ENCODE data around the gene PAX5. TPM values are rescaled to one million over a fixed set of nuclear protein-coding genes. Genes with fewer than 3 reads are reported as not detected.

PAX5 gene
- total RNA-seq, 1 donor from 2014 or later = not detected

DNA sequence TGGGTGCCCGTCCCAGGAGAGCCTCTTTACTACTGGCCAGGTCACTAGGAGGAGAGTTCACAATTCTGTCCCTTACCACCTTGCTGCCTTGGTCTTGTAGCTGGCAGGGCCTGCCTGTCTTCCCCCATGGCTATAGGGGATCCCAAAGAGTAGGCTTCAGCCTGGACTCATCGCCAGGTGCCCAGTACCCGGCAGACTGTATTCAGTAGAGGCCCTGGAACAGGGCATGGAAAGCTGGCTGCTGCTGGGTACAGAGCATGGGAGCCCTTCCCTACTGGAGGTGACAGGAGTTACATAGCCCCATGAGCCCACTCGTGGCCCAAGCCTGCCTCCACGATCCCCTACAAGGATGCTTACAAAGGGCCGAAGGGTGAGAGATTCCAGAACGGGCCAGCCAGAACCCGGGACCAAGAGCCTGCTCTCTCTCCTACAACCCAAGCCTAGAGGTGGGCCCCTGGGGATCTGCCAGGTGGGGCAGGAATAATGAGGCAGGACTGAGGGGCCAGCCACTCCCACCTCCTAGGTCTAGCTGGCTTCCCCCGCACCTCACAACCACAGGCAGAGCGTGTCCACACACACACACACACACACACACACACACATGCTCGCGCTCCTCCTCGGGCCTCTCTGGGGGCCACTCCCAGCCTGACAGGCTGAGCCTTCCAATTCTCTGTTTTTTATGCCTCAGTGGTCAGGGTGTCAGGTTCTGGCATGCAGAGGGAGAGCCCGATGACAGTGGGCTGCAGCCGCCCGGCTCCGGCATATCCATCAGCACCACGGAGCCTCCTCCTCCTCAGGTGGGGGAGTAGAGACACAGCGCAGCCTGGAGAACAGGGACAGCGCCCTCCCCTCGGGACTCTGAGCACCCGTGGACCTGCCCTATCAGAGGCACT lies 186.0 kb downstream of the PAX5 start:
- Histone ChIP-seq H3K4me3 (ENCODE audit: low read length in 3 of 3) (no peak overlapping the region), H3K9ac (ENCODE audit: low read depth in 1 of 3, low read length in 3 of 3) (no peak overlapping the region), H3K4me1 (ENCODE audit: control insufficient read depth in 3 of 3, insufficient read depth in 3 of 3, low read length in 3 of 3) (no peaks in the 10 kb centered on the region), H3K9me3 (ENCODE audit: control insufficient read depth in 3 of 3, low read length in 3 of 3) (no peaks in the 10 kb centered on the region), H3K27me3 (ENCODE audit: control insufficient read depth in 3 of 3, insufficient read depth in 3 of 3, low read length in 3 of 3) (peaks cover 0 to 23% (median 13%) of the 10 kb centered on the region in 3 donors), H3K27ac (ENCODE audit: low read depth, low read length) (no peak overlapping the region), H3K36me3 (ENCODE audit: control insufficient read depth in 3 of 3, insufficient read depth in 3 of 3, low read length in 3 of 3) (no peaks in the 10 kb centered on the region)

DNA sequence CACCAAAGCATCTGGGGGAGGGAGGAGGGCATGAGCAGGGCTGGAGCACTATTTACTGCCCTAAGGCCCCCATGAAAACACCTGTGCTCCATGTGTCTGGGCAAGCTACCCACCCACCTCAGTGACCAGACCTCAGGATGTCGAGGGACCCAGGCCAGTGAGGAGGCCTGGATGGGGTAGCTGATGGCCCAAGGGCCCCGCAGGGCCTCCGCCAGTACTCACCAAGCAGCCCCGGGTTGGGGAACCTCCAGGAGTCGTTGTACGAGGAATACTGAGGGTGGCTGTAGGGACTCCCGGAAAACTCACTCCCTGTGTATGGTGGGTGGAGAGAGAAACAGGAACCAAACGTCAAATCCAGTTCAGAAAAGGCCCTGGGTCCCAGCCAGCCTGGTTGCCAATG lies 187.4 kb downstream of the PAX5 start:
- Histone ChIP-seq H3K9me3 (ENCODE audit: control insufficient read depth in 3 of 3, low read length in 3 of 3) (no peaks in the 10 kb centered on the region), H3K27ac (ENCODE audit: low read depth, low read length) (no peak overlapping the region), H3K36me3 (ENCODE audit: control insufficient read depth in 3 of 3, insufficient read depth in 3 of 3, low read length in 3 of 3) (no peaks in the 10 kb centered on the region), H3K4me1 (ENCODE audit: control insufficient read depth in 3 of 3, insufficient read depth in 3 of 3, low read length in 3 of 3) (no peaks in the 10 kb centered on the region), H3K4me3 (ENCODE audit: low read length in 3 of 3) (no peak overlapping the region), H3K9ac (ENCODE audit: low read depth in 1 of 3, low read length in 3 of 3) (no peak overlapping the region), H3K27me3 (ENCODE audit: control insufficient read depth in 3 of 3, insufficient read depth in 3 of 3, low read length in 3 of 3) (peaks cover 0 to 23% (median 21%) of the 10 kb centered on the region in 3 donors)

DNA sequence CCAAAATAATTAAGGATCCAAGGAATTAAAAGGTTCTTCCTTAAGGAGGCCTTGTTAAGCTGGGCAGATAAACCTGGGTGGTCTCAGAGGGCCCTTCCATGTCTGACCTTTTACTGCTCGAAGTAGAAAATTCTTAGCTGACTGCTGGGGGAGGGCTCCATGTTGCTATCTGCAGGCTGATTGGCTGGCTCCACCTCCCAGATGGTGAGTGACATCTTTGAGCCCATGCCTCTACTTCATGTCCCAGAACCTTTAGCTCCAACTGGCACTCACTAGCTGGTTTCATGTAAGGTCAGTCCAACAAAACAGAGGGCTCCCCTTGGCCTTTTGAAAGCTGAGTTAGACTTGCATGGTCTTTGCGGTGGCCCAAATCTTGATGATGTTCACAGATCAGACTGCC lies 188.2 kb downstream of the PAX5 start:
- no peaks in the 10 kb centered on the region for H3K4me1 ChIP-seq (ENCODE audit: control insufficient read depth in 3 of 3, insufficient read depth in 3 of 3, low read length in 3 of 3)
- H3K9ac ChIP-seq (ENCODE audit: low read depth in 1 of 3, low read length in 3 of 3) = no peak overlapping the region
- H3K36me3 ChIP-seq (ENCODE audit: control insufficient read depth in 3 of 3, insufficient read depth in 3 of 3, low read length in 3 of 3) = no peaks in the 10 kb centered on the region
- H3K27ac ChIP-seq (ENCODE audit: low read depth, low read length) = no peak overlapping the region
- no peak overlapping the region for H3K4me3 ChIP-seq (ENCODE audit: low read length in 3 of 3)
- H3K9me3 ChIP-seq (ENCODE audit: control insufficient read depth in 3 of 3, low read length in 3 of 3) = no peaks in the 10 kb centered on the region
- peaks cover 0 to 24% (median 23%) of the 10 kb centered on the region in 3 donors for H3K27me3 ChIP-seq (ENCODE audit: control insufficient read depth in 3 of 3, insufficient read depth in 3 of 3, low read length in 3 of 3)

DNA sequence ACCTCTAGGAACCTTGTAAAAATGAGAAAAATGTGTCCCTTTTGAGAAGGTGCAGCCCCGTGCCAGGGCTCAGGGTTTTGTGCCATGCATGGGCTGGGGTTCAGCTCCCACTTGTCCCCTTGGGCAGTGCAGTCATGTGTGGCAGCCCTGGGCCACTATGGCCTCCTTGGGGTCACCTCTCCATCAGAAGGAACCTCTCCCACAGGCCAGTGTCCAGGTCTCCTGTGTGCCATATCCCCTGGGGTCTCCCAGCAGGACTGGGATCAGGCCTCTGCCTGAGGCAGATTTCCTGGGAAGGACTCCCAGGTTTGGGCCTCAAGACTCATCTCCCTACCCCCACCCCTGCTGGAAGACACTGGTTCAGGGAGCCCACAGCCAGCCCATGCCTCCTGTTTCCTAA lies 189.1 kb downstream of the PAX5 start:
- Histone ChIP-seq H3K27me3 (ENCODE audit: control insufficient read depth in 3 of 3, insufficient read depth in 3 of 3, low read length in 3 of 3) (peaks cover 0 to 24% (median 23%) of the 10 kb centered on the region in 3 donors), H3K27ac (ENCODE audit: low read depth, low read length) (no peak overlapping the region), H3K36me3 (ENCODE audit: control insufficient read depth in 3 of 3, insufficient read depth in 3 of 3, low read length in 3 of 3) (no peaks in the 10 kb centered on the region), H3K9me3 (ENCODE audit: control insufficient read depth in 3 of 3, low read length in 3 of 3) (no peaks in the 10 kb centered on the region), H3K4me3 (ENCODE audit: low read length in 3 of 3) (no peak overlapping the region), H3K9ac (ENCODE audit: low read depth in 1 of 3, low read length in 3 of 3) (no peak overlapping the region), H3K4me1 (ENCODE audit: control insufficient read depth in 3 of 3, insufficient read depth in 3 of 3, low read length in 3 of 3) (no peaks in the 10 kb centered on the region)

DNA sequence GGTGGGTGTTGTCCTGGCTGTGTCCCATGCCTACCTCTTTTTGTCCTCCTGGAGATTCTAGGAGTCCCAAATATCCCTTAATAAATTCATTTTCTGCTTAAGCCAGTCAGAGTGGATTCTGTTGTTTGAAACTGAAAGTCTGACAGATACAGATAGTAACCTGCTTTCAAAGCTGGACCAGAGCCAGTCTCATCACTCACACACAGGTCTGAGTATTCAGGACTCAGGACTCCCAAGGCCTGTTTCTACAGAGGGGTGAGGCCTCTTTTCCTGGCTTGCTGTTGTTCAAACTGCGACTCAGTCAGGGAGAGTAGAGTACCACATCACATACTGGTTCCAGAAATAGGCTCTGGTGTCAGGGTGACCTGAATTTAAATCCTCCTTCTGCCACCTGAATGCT lies 190.1 kb downstream of the PAX5 start:
- Histone ChIP-seq H3K4me3 (ENCODE audit: low read length in 3 of 3) (no peak overlapping the region), H3K36me3 (ENCODE audit: control insufficient read depth in 3 of 3, insufficient read depth in 3 of 3, low read length in 3 of 3) (no peaks in the 10 kb centered on the region), H3K27ac (ENCODE audit: low read depth, low read length) (no peak overlapping the region), H3K4me1 (ENCODE audit: control insufficient read depth in 3 of 3, insufficient read depth in 3 of 3, low read length in 3 of 3) (no peaks in the 10 kb centered on the region), H3K9me3 (ENCODE audit: control insufficient read depth in 3 of 3, low read length in 3 of 3) (no peaks in the 10 kb centered on the region), H3K9ac (ENCODE audit: low read depth in 1 of 3, low read length in 3 of 3) (no peak overlapping the region), H3K27me3 (ENCODE audit: control insufficient read depth in 3 of 3, insufficient read depth in 3 of 3, low read length in 3 of 3) (peaks cover 0 to 25% (median 21%) of the 10 kb centered on the region in 3 donors)

DNA sequence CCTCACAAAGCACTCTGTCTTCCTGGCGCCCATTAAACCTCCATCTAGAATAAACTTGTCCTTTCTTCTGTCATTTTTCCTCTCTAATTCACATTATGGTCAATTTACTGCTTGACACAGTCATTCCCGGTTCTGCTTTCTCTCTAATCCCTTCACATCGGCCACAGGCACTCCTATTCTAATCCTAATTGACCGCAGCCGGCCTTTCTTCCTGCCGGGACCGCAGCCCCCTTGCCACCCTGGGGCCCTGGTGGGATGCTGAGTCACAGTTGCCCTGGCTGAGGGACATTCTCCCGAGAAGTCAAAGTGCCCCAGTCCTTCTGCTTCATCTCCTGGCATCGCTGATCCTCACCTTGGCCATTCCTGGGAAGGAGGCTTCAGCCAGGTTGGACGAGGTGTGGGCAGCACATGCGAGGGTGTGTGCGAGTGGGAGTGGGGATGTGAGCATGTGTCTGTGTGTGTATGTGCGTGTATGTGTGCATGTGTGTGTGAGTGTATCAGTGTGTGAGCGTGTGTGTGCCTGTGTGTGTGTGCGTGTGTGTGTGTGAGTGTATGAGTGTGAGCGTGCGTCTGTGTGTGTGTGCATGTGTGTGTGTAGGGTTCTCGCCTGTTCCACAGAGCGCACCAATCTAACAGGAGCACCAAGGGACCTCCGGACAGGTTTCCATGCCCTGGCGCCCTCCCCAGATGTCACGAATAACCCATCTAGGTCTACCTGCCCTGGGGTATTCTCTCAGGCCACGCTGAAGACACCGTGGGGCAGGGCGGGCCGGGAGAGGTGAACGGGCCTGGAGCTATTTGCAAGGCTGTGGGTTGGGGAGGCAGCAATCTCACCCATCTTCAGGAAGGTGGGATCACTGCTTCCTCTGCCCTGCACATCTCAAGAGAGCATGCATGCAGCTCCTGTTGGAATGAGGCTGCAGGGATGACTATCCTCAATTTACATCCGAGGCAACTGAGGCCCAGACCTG lies 191.2 kb downstream of the PAX5 start:
- Histone ChIP-seq H3K36me3 (ENCODE audit: control insufficient read depth in 3 of 3, insufficient read depth in 3 of 3, low read length in 3 of 3) (no peaks in the 10 kb centered on the region), H3K9me3 (ENCODE audit: control insufficient read depth in 3 of 3, low read length in 3 of 3) (no peaks in the 10 kb centered on the region), H3K4me1 (ENCODE audit: control insufficient read depth in 3 of 3, insufficient read depth in 3 of 3, low read length in 3 of 3) (no peaks in the 10 kb centered on the region), H3K9ac (ENCODE audit: low read depth in 1 of 3, low read length in 3 of 3) (no peak overlapping the region), H3K27me3 (ENCODE audit: control insufficient read depth in 3 of 3, insufficient read depth in 3 of 3, low read length in 3 of 3) (peaks cover 0 to 21% (median 14%) of the 10 kb centered on the region in 3 donors), H3K27ac (ENCODE audit: low read depth, low read length) (no peak overlapping the region), H3K4me3 (ENCODE audit: low read length in 3 of 3) (no peak overlapping the region)

DNA sequence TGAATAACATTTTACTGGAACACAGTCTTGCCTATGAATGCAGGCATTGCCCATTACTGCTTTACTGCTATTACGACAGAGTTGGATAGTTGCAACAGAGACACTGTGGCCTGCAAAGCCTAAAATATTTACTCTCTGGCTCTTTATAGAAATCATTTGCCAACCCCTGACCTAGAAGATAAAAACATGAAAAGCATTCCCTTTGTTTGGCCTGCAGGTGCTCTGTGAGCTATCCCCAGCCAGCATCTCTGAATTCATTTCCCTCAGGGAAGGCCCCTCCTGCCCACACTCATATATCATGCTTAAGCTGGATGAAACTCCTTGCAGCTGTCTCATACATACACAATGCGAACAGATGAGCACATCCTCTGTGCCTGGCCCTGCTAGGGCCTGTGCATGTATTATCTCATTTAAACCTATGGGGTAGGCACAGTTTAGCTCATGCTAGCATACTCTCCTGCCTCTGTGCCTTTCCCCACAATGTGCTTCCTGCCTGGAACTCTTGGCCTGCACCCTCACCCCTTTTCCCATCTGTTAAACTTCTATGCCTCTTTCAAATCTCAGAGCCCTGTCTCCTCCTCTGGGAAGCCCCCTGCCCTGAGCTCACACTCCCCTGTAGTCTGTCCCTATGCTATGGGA lies 193.1 kb downstream of the PAX5 start:
- H3K4me1 ChIP-seq (ENCODE audit: control insufficient read depth in 3 of 3, insufficient read depth in 3 of 3, low read length in 3 of 3) = no peaks in the 10 kb centered on the region
- no peaks in the 10 kb centered on the region for H3K36me3 ChIP-seq (ENCODE audit: control insufficient read depth in 3 of 3, insufficient read depth in 3 of 3, low read length in 3 of 3)
- H3K27me3 ChIP-seq (ENCODE audit: control insufficient read depth in 3 of 3, insufficient read depth in 3 of 3, low read length in 3 of 3) = peaks cover 0 to 15% (median 9%) of the 10 kb centered on the region in 3 donors
- no peak overlapping the region for H3K27ac ChIP-seq (ENCODE audit: low read depth, low read length)
- H3K4me3 ChIP-seq (ENCODE audit: low read length in 3 of 3) = no peak overlapping the region
- no peaks in the 10 kb centered on the region for H3K9me3 ChIP-seq (ENCODE audit: control insufficient read depth in 3 of 3, low read length in 3 of 3)
- H3K9ac ChIP-seq (ENCODE audit: low read depth in 1 of 3, low read length in 3 of 3) = no peak overlapping the region

DNA sequence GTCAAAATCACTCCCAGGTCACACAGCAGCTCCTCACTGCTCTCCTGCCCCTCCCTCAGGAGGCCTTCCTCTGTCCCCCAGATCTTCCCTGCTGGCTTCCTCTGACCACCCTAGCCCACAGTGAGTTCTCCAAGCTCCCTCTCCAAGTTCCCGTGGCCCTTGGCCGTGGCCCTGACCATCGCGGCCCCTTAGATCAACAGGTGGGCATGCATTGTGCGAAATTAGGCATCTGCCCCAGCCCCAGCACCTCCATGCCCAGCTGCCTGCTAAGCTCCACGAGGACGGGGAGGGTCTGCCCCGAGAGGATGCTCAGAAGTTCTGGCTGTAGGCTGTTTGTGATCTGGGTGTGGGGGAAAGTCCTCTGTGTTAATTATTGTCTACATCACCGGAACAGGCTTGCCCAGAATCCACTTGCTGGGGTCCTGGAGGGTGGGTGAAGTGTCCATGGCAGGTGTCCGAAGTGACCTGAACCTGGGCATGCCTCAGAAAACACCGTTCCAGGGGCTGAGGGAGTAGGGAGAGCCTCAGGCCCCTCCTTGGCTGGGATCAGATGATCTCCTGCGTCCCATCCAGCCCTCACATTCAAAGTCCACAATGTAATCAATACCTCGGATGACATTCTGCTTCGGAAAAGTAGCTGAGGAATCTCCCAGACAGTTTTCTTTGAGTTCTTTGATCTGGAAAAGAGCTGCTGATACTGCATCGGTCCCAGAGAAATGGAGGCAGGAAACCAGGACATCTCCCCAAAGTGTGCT lies 194.8 kb downstream of the PAX5 start:
- H3K36me3 ChIP-seq (ENCODE audit: control insufficient read depth in 3 of 3, insufficient read depth in 3 of 3, low read length in 3 of 3) = no peaks in the 10 kb centered on the region
- no peak overlapping the region for H3K9ac ChIP-seq (ENCODE audit: low read depth in 1 of 3, low read length in 3 of 3)
- H3K27ac ChIP-seq (ENCODE audit: low read depth, low read length) = no peak overlapping the region
- no peaks in the 10 kb centered on the region for H3K4me1 ChIP-seq (ENCODE audit: control insufficient read depth in 3 of 3, insufficient read depth in 3 of 3, low read length in 3 of 3)
- H3K27me3 ChIP-seq (ENCODE audit: control insufficient read depth in 3 of 3, insufficient read depth in 3 of 3, low read length in 3 of 3) = peaks cover 0 to 15% (median 13%) of the 10 kb centered on the region in 3 donors
- H3K4me3 ChIP-seq (ENCODE audit: low read length in 3 of 3) = no peak overlapping the region
- H3K9me3 ChIP-seq (ENCODE audit: control insufficient read depth in 3 of 3, low read length in 3 of 3) = no peaks in the 10 kb centered on the region
